ENCODE results near the gene RAD51C.
A peak's percentile ranks its signal among the peaks of the same experiment; 100 is the strongest.
"Not testable (repeated sequence)": the region's sequence is repeated elsewhere in the genome, so short reads cannot be mapped to it uniquely, and the experiment has no call there.

The RAD51C gene

GRCh38 chr17:58734811-58735210 lies 42.4 kb downstream of the RAD51C start:
- Histone ChIP-seq H3K9me3 (ENCODE audit: control insufficient read depth, insufficient read depth, low read length) (no peaks in the 10 kb centered on the region), H3K27ac (ENCODE audit: low read depth, low read length) (no peak overlapping the region), H3K4me1 (ENCODE audit: control insufficient read depth, insufficient read depth, low read length) (no peaks in the 10 kb centered on the region), H3K9ac (ENCODE audit: low read depth, low read length) (no peak overlapping the region), H3K4me3 (ENCODE audit: low read depth, low read length) (no peak overlapping the region), H3K36me3 (ENCODE audit: control insufficient read depth, insufficient read depth, low read length) (no peaks in the 10 kb centered on the region), H3K27me3 (ENCODE audit: control insufficient read depth, insufficient read depth, low read length) (no peaks in the 10 kb centered on the region)

- no peak overlapping the region for H3K27ac ChIP-seq (ENCODE audit: low read depth, low read length)
- H3K4me1 ChIP-seq (ENCODE audit: control insufficient read depth, insufficient read depth, low read length): no peaks in the 10 kb centered on the region
- H3K9me3 ChIP-seq (ENCODE audit: control insufficient read depth, insufficient read depth, low read length): no peaks in the 10 kb centered on the region
- H3K27me3 ChIP-seq (ENCODE audit: control insufficient read depth, insufficient read depth, low read length): no peaks in the 10 kb centered on the region
- H3K36me3 ChIP-seq (ENCODE audit: control insufficient read depth, insufficient read depth, low read length): no peaks in the 10 kb centered on the region
- H3K9ac ChIP-seq (ENCODE audit: low read depth, low read length): no peak overlapping the region
- H3K4me3 ChIP-seq (ENCODE audit: low read depth, low read length): no peak overlapping the region
Observed at GRCh38 chr17:58741121-58741625, 48.8 kb downstream of the RAD51C start.

- Histone ChIP-seq H3K9me3 (ENCODE audit: control insufficient read depth, insufficient read depth, low read length) (no peaks in the 10 kb centered on the region), H3K4me3 (ENCODE audit: low read depth, low read length) (no peak overlapping the region), H3K9ac (ENCODE audit: low read depth, low read length) (no peak overlapping the region), H3K36me3 (ENCODE audit: control insufficient read depth, insufficient read depth, low read length) (no peaks in the 10 kb centered on the region), H3K27me3 (ENCODE audit: control insufficient read depth, insufficient read depth, low read length) (no peaks in the 10 kb centered on the region), H3K4me1 (ENCODE audit: control insufficient read depth, insufficient read depth, low read length) (no peaks in the 10 kb centered on the region), H3K27ac (ENCODE audit: low read depth, low read length) (no peak overlapping the region)
Observed at GRCh38 chr17:58747674-58748073, 55.3 kb downstream of the RAD51C start.

GRCh38 chr17:58749627-58750026 lies 57.2 kb downstream of the RAD51C start:
- H3K4me3 ChIP-seq (ENCODE audit: low read depth, low read length); H3K27ac ChIP-seq (ENCODE audit: low read depth, low read length); H3K4me1 ChIP-seq (ENCODE audit: control insufficient read depth, insufficient read depth, low read length): not testable (repeated sequence)

GRCh38 chr17:58753026-58753425 lies 60.6 kb downstream of the RAD51C start:
- Histone ChIP-seq H3K4me1 (ENCODE audit: control insufficient read depth, insufficient read depth, low read length) (peaks cover 6% of the 10 kb centered on the region; the same call in 1 of the 2 replicates), H3K27ac (ENCODE audit: low read depth, low read length) (no peak overlapping the region), H3K9me3 (ENCODE audit: control insufficient read depth, insufficient read depth, low read length) (no peaks in the 10 kb centered on the region), H3K27me3 (ENCODE audit: control insufficient read depth, insufficient read depth, low read length) (peaks cover 20% of the 10 kb centered on the region), H3K36me3 (ENCODE audit: control insufficient read depth, insufficient read depth, low read length) (no peaks in the 10 kb centered on the region), H3K9ac (ENCODE audit: low read depth, low read length) (no peak overlapping the region), H3K4me3 (ENCODE audit: low read depth, low read length) (no peak overlapping the region)

More at GRCh38 chr17:58749627-58750026, 57.2 kb downstream of the RAD51C start:
- not testable (repeated sequence) for H3K9ac ChIP-seq (ENCODE audit: low read depth, low read length); H3K36me3 ChIP-seq (ENCODE audit: control insufficient read depth, insufficient read depth, low read length); H3K27me3 ChIP-seq (ENCODE audit: control insufficient read depth, insufficient read depth, low read length); H3K9me3 ChIP-seq (ENCODE audit: control insufficient read depth, insufficient read depth, low read length)

GRCh38 chr17:58755269-58755576 lies 62.8 kb downstream of the RAD51C start:
- Histone ChIP-seq H3K27me3 (ENCODE audit: control insufficient read depth, insufficient read depth, low read length) (peaks cover 20% of the 10 kb centered on the region), H3K4me1 (ENCODE audit: control insufficient read depth, insufficient read depth, low read length) (peaks cover 6% of the 10 kb centered on the region; the same call in 1 of the 2 replicates), H3K9ac (ENCODE audit: low read depth, low read length) (no peak overlapping the region), H3K27ac (ENCODE audit: low read depth, low read length) (no peak overlapping the region), H3K9me3 (ENCODE audit: control insufficient read depth, insufficient read depth, low read length) (no peaks in the 10 kb centered on the region), H3K4me3 (ENCODE audit: low read depth, low read length) (peak overlapping the region; percentile 88), H3K36me3 (ENCODE audit: control insufficient read depth, insufficient read depth, low read length) (no peaks in the 10 kb centered on the region)

GRCh38 chr17:58755577-58756245 lies 63.3 kb downstream of the RAD51C start, which contains the start of gene PPM1E:
Gene PPM1E, plus strand, starts transcription at chr17:58755854.
- peaks cover 20% of the 10 kb centered on the region for H3K27me3 ChIP-seq (ENCODE audit: control insufficient read depth, insufficient read depth, low read length)
- peak within 1 kb of the TSS; percentile 22 for H3K27ac ChIP-seq (ENCODE audit: low read depth, low read length)
- H3K36me3 ChIP-seq (ENCODE audit: control insufficient read depth, insufficient read depth, low read length): no peaks in the 10 kb centered on the region
- H3K4me1 ChIP-seq (ENCODE audit: control insufficient read depth, insufficient read depth, low read length): peaks cover 6% of the 10 kb centered on the region; the same call in 1 of the 2 replicates
- H3K9me3 ChIP-seq (ENCODE audit: control insufficient read depth, insufficient read depth, low read length): no peaks in the 10 kb centered on the region
- peak within 1 kb of the TSS; percentile 88 for H3K4me3 ChIP-seq (ENCODE audit: low read depth, low read length)
- H3K9ac ChIP-seq (ENCODE audit: low read depth, low read length): 0 out of 2 replicates have a peak within 1 kb of the TSS, but pooled peaks have one; percentile 13

- peaks cover 20% of the 10 kb centered on the region for H3K27me3 ChIP-seq (ENCODE audit: control insufficient read depth, insufficient read depth, low read length)
- peaks cover 6% of the 10 kb centered on the region; the same call in 1 of the 2 replicates for H3K4me1 ChIP-seq (ENCODE audit: control insufficient read depth, insufficient read depth, low read length)
- H3K9ac ChIP-seq (ENCODE audit: low read depth, low read length): 0 out of 2 replicates have a peak overlapping the region, but pooled peaks have one; percentile 13
- peak overlapping the region; percentile 22 for H3K27ac ChIP-seq (ENCODE audit: low read depth, low read length)
- H3K4me3 ChIP-seq (ENCODE audit: low read depth, low read length): peak overlapping the region; percentile 88
- H3K9me3 ChIP-seq (ENCODE audit: control insufficient read depth, insufficient read depth, low read length): no peaks in the 10 kb centered on the region
- no peaks in the 10 kb centered on the region for H3K36me3 ChIP-seq (ENCODE audit: control insufficient read depth, insufficient read depth, low read length)
Observed at GRCh38 chr17:58756246-58757161, 64.1 kb downstream of the RAD51C start.

- peaks cover 20% of the 10 kb centered on the region for H3K27me3 ChIP-seq (ENCODE audit: control insufficient read depth, insufficient read depth, low read length)
- H3K9ac ChIP-seq (ENCODE audit: low read depth, low read length): no peak overlapping the region
- no peaks in the 10 kb centered on the region for H3K9me3 ChIP-seq (ENCODE audit: control insufficient read depth, insufficient read depth, low read length)
- peak overlapping the region; percentile 88 for H3K4me3 ChIP-seq (ENCODE audit: low read depth, low read length)
- peaks cover 6% of the 10 kb centered on the region; the same call in 1 of the 2 replicates for H3K4me1 ChIP-seq (ENCODE audit: control insufficient read depth, insufficient read depth, low read length)
- no peak overlapping the region for H3K27ac ChIP-seq (ENCODE audit: low read depth, low read length)
- H3K36me3 ChIP-seq (ENCODE audit: control insufficient read depth, insufficient read depth, low read length): no peaks in the 10 kb centered on the region
Observed at GRCh38 chr17:58757162-58757613, 64.8 kb downstream of the RAD51C start.

- peaks cover 20% of the 10 kb centered on the region for H3K27me3 ChIP-seq (ENCODE audit: control insufficient read depth, insufficient read depth, low read length)
- H3K9ac ChIP-seq (ENCODE audit: low read depth, low read length): no peak overlapping the region
- H3K4me3 ChIP-seq (ENCODE audit: low read depth, low read length): no peak overlapping the region
- peaks cover 6% of the 10 kb centered on the region; the same call in 1 of the 2 replicates for H3K4me1 ChIP-seq (ENCODE audit: control insufficient read depth, insufficient read depth, low read length)
- no peaks in the 10 kb centered on the region for H3K36me3 ChIP-seq (ENCODE audit: control insufficient read depth, insufficient read depth, low read length)
- H3K27ac ChIP-seq (ENCODE audit: low read depth, low read length): no peak overlapping the region
- no peaks in the 10 kb centered on the region for H3K9me3 ChIP-seq (ENCODE audit: control insufficient read depth, insufficient read depth, low read length)
Observed at GRCh38 chr17:58758890-58759289, 66.5 kb downstream of the RAD51C start.

All from HUES48 (cell line).